Kidney (tissue), 14 donors: ENCODE results near the gene S100A3. TPM values are rescaled to one million over a fixed set of nuclear protein-coding genes. Genes with fewer than 3 reads are reported as not detected.

Source experiments
- DNase-seq, 5 donors: peaks; one replicate each; pipeline ENCODE4 v3.0.0-alpha.2; 2013 to 2020
- FAIRE-seq: peaks from 2 replicates; lab custom pipeline; 2012; peaks lifted over from hg19 to GRCh38; lab: Jason Lieb, UNC
- H3K27ac ChIP-seq, 2 donors: one replicate each; pipeline ENCODE4 v1.7.0; 2013; ENCODE audit warnings: low read depth in 2 of 2, low read length in 2 of 2, inconsistent platforms in 1 of 2
- H3K27me3 ChIP-seq: one replicate; pipeline ENCODE4 v1.7.1; 2013; ENCODE audit warnings: low read length, inconsistent platforms; ENCODE audit not compliant: control insufficient read depth, insufficient read depth
- H3K36me3 ChIP-seq, 3 donors: one replicate each; pipeline versions ENCODE4 v1.7.0 to v1.7.1; 2013; ENCODE audit warnings: low read length in 3 of 3, control low read depth in 1 of 3, inconsistent platforms in 1 of 3; ENCODE audit not compliant: insufficient read depth in 3 of 3, control insufficient read depth in 2 of 3
- H3K4me1 ChIP-seq, 3 donors: one replicate each; pipeline versions ENCODE4 v1.7.0 to v1.7.1; 2013; ENCODE audit warnings: low read length in 3 of 3, inconsistent platforms in 1 of 3, low read depth in 1 of 3; ENCODE audit not compliant: control insufficient read depth in 2 of 3, insufficient read depth in 2 of 3
- H3K4me3 ChIP-seq, 3 donors: one replicate each; pipeline versions ENCODE4 v1.7.0 to v1.8.1; 2013; ENCODE audit warnings: low read length in 3 of 3, control low read depth in 1 of 3, inconsistent platforms in 1 of 3
- H3K9ac ChIP-seq, 3 donors: one replicate each; pipeline versions ENCODE4 v1.7.0 to v1.7.1; 2013; ENCODE audit warnings: low read length in 3 of 3, control low read depth in 1 of 3, inconsistent platforms in 1 of 3
- H3K9me3 ChIP-seq, 3 donors: one replicate each; pipeline versions ENCODE4 v1.7.0 to v1.7.1; 2013; ENCODE audit warnings: low read length in 3 of 3, control low read depth in 1 of 3, inconsistent platforms in 1 of 3; ENCODE audit not compliant: control insufficient read depth in 2 of 3, insufficient read depth in 1 of 3
- CTCF ChIP-seq: IDR thresholded peaks from 3 replicates; pipeline ENCODE4 v1.5.1; 2012; ENCODE audit warnings: mild to moderate bottlenecking, moderate library complexity, borderline replicate concordance; ENCODE audit not compliant: insufficient read depth; ENCODE audit errors: extremely low read depth
- intact Hi-C: fragments of 100-400 bp; cut with DNase I; formaldehyde crosslinking; loops from one replicate; pipeline ENCODE4 v1.11.1; 2022
- polyA plus RNA-seq: library from polyadenylated mRNA; stranded (reverse); fragments of 350-450 nt; fragmentation: Illumina TruSeq; extraction: RNeasy Lipid Tissue Mini Kit (QIAGEN cat#74804); gene quantifications from one replicate; pipeline ENCODE4 v1.2.3, GENCODE V29; 2014; ENCODE audit warnings: low read depth, low replicate concordance; ENCODE audit not compliant: insufficient read depth
- total RNA-seq: library from RNA; stranded (reverse); fragmentation: NEBNext Ultra II Directional; extraction: Animal tissue kit (Norgen Biotek cat#: 25700); gene quantifications from one replicate; pipeline ENCODE4 v1.2.1, GENCODE V29; 2021
- donor health status: control.
- donor health status: control.
- donor health status: control.
- donor health status: control.
- donor health status: control.
- donor health status: DM: yes; HTN: yes; CAD: no.
- donor health status: Normal renal cell carcinoma (clear cell type).

S100A3 gene
- total and polyA plus RNA-seq, 2 donors from 2014 or later: 2.5 to 8.4 TPM

GRCh38 chr1:153570874-153571273, 21.8 kb upstream of the S100A3 start:
- Histone ChIP-seq H3K27me3 (no peaks in the 10 kb centered on the region), H3K4me1 (peaks cover 5 to 15% (median 14%) of the 10 kb centered on the region in 3 donors), H3K9me3 (no peaks in the 10 kb centered on the region), H3K4me3 (no peak overlapping the region), H3K27ac (no peak overlapping the region), H3K36me3 (no peaks in the 10 kb centered on the region), H3K9ac (no peak overlapping the region)
- TF ChIP-seq CTCF: no peak
- intact Hi-C loops: no loop called here
- FAIRE-seq (no peak), DNase-seq (no peak)

GRCh38 chr1:153569465-153569864, 20.4 kb upstream of the S100A3 start:
- no peaks in the 10 kb centered on the region for H3K9me3 ChIP-seq
- no peaks in the 10 kb centered on the region for H3K27me3 ChIP-seq
- no peak overlapping the region for H3K27ac ChIP-seq
- H3K4me1 ChIP-seq: peaks cover 6 to 20% (median 19%) of the 10 kb centered on the region in 3 donors
- intact Hi-C loops: loop anchor here (5.0 kb wide), 1 partner anchor 57 kb away; no protein-coding TSS in a partner anchor
- TF ChIP-seq CTCF: no peak
- DNase-seq: no peak
- H3K36me3 ChIP-seq: no peaks in the 10 kb centered on the region
- H3K4me3 ChIP-seq: no peak overlapping the region
- no peak for FAIRE-seq
- H3K9ac ChIP-seq: no peak overlapping the region

GRCh38 chr1:153568367-153569099, 19.5 kb upstream of the S100A3 start:
- Histone ChIP-seq H3K9me3 (no peaks in the 10 kb centered on the region), H3K4me3 (peak overlapping the region; percentile 12 to 56 (median 21)), H3K27ac (peak overlapping the region; percentile 71 to 74), H3K27me3 (no peaks in the 10 kb centered on the region), H3K9ac (peak overlapping the region in 2 of 3 donors; percentile 9 to 82), H3K4me1 (peaks cover 6 to 24% (median 19%) of the 10 kb centered on the region in 3 donors), H3K36me3 (no peaks in the 10 kb centered on the region)
- FAIRE-seq (no peak), DNase-seq (peak; percentile 94 to 95 (median 95))
- peak; percentile 99 for TF ChIP-seq CTCF
- intact Hi-C loops: loop anchor here (5.0 kb wide), 1 partner anchor 56 kb away; no protein-coding TSS in a partner anchor
